Endometrium (tissue), 2 donors: ENCODE measurements around the gene ENOX2.
"Not testable (repeated sequence)": the region's sequence is repeated elsewhere in the genome, so short reads cannot be mapped to it uniquely, and the experiment has no call there.

Experiments used
- FAIRE-seq: peaks from 2 replicates; lab custom pipeline; 2012; peaks lifted over from hg19 to GRCh38; lab: Jason Lieb, UNC
- donor health status: control.
- donor health status: control.

The ENOX2 gene

DNA sequence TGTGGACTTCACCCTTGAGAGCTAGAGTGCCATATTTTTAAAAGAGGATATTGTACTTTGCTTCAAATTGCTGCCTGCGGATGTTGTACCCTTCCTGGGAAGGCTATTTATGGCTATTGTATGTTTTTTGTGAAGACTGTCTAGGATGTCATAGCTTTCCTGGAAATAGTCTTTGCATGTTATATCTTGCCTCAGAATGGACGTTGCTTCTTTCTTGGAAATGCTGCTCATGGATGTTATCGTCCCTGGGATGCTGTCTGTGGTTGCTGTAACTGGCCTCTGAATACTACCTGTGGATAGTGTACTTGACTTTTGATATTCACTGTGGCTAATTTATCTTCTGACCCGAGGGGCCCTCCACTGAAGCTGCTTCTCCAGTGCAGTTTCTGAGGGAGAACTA, 146.8 kb downstream of the ENOX2 start:
- no peak for FAIRE-seq

DNA sequence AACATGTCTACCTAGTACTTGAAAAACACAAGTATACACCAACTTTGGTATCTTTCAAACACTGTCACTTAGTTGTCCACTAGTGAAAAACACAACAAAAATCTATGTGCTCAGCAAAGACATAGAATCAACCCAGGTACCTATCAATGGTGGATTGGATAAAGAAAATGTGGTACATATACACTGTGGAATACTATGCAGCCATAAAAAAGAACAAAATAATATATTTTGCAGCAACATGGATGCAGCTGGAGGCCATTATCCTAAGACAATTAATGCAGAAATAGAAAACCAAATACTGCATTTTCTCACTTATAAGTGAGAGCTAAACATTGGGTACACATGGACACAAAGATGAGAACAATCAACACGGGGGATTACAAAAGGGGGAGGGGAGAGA, 148.7 kb downstream of the ENOX2 start:
- no peak for FAIRE-seq

DNA sequence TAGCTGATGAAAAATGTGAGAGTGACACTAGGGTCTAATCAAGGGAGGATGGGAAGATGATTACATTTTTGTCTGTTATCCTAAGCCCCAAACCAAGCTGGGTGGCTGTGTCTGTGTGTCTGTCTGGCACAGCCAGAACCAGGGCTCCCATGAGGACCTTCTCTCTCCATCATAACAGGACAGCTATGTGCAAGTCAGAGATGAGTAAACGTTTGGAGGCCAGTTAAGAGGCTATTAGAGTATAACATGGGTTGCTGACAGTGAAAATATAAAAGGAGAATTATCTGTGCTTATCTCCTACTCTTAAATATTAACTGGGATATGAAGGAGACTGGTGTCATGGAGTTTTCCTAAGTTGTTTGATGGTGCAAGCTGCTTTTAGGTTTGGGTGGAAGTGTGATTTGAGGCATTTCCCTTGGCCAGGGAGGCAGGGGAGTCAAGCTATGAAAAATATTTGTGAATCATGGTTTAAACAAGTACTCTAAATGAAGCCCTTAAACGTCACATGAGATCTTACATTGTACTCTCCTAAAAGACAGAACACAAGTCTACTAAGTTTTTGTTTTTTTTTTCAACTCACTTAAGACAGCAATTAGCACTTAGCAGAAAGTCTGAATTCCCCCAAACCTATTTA, 156.2 kb downstream of the ENOX2 start:
- FAIRE-seq: no peak

DNA sequence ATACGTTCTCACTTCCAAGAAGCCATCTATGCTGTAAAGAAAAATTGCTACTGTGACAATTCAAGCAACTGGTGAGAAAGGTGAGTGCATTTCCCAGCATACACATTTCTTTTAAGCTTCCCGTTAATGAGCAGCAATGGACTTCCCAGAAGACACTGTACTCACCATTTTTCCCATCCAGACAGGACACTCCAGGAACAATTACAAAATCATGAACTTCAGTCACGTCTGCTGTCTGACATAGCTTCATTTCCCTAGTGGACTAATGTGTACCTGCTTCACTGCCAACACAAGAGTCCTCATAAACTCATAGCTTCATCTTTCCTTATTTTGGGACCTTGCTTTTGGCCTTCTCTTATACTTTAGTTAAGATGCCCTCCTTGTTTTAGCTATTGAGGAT, 156.9 kb downstream of the ENOX2 start:
- no peak for FAIRE-seq

DNA sequence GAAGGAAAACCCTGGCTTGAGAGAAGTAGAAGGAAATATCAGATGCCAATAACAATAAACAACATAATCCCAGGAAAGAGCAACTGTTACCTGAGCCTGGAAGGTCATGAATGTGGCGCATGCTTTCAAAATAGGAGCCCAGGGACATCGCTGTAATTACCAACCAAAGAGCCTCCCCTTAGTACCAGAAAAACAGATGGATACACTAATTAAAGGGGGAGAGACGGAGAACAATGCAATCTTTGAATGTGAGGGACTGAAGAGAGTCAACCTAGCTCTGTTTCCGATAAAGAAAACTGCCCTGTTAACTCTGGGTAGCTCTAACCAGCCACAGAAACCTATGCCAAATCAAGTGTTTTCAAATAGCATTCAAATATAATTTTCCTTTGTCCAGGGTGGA, 161.4 kb downstream of the ENOX2 start:
- FAIRE-seq: no peak

DNA sequence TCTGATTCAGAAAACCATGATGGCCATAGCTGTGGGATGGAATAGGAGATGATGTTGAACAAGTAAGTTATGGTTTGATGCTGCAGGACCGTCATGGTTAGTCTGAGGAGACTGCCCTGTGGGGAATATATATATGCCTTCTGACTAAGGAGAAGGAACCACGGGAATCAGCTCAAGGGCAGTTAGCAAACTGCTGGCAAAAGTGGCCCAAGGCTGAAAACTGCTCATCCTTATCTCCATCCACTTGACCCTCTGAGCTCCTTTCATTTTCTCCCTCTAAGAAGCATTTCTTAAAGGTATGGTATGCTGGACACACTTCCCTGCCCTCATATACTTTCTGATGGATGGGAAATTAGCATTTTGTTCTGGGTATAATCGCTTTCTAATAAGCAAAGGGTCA, 161.9 kb downstream of the ENOX2 start:
- FAIRE-seq: no peak

DNA sequence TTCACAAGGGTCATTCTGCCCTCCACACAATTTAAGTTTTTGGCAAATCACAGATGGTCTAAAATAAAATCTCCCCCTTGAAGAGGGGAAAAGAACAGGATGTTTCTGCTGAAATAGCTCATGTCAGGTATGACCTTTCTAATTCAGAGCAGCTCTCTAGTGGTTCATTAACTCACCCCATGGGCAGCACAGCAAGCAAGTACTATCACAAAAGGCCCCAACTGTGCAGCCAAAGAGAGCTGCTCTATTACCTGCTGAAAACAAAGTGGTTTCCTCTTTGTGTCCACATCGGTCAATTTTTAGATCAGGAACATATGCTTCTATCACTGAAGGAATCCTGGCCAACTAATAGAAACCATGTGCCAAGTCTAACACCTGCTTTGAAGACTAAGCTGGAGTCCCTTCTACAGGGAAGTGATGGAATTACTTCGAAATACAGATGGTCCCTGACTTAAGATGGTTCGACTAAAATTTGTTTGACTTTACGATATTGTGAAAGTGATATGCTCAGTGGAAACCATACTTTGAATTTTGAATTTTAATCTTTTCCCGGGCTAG, 164.3 kb downstream of the ENOX2 start:
- FAIRE-seq: no peak

DNA sequence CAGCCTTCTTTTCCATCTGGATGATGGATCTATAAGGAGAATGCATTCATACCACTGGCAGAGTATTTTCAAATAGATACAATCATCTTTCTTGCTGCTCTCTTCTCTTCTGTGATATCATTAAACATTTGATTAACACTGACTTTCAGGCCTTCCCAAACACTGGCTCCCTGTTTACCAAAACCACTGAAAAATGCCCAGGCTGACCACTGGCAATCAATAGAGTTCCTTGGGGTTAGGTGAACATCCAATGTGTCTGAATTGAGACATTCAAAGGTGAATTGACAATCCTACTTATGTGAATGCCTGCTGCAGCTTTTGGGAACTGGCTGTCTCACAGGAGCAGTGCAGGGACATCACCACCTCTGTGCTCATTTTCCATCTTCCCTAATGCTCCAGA, 168.3 kb downstream of the ENOX2 start:
- no peak for FAIRE-seq

DNA sequence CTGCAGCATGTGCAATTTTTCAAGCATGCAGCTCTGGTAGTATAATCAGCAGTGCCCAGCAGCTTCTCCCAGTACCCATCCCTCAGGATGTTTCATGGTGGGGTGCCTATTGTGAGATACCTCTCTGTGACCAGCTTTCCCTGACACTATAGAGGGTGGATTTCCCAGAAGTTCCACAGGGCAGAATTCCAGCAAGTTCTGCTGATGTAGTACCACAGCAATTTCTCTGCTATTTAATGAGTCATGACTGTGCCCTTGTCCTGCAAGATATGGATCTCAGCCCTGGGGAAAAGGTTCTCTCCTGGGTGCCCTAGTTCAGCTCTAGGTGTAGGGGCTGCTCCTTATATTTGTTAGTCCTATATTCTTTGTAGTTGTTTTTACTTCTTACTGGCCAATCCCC, 174.8 kb downstream of the ENOX2 start:
- FAIRE-seq: no peak

DNA sequence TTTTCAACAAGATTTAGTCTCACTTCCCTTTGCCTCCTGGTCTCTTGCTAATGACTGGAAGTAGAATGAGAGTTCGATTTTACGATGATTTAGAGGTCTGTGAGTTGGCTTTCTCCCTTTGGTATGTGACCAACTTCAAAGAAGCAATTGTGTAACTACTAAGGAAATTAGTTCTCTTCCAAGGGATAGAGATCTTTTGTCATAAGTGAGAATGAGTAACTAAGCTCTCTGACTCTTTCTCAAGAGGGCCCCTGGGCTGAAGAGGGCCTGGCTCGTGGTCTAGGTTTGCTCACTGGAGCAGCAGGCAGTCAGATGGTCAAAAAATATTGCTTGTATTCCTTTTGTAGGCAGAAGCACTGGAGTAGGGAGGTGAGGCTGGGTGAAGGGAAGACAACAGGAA, 176.3 kb downstream of the ENOX2 start:
- no peak for FAIRE-seq

DNA sequence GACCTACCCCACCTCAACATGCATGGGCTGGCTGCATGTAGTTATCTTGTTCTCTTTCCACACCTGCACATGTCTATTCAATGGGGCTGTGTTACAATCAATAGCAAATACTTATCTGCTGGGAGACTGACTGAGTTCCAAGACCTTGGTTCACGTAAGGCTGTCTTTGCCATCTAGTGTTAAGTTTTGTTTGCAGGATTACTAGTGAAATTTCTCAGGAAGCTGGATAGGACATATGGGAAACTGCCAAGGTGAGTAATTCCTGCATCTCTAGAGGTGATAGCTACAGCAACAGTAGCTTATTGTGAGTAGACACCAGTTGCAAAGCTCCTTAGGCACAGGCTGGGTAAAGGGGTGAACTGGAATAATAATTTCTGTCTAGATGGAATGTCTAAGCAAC, 177.5 kb downstream of the ENOX2 start:
- FAIRE-seq: no peak

DNA sequence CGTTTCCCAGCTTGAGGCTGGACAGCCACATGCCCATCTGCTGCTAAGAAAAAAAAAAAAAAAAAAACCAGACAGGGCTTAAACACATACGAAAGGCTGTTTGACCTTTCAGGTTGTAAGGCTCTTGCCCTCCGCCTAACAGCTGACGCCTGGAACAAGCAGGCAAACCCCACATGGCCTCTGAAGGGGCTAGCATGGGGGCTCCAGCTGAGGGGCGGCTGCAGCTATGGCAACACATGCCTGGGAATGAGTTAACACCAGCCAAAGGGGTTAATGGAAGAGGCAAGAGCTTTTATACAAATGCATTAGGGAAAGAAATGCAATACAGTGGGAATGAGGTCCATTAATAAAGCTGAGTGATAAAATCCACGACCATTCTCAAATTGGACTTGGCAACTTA, 183.6 kb downstream of the ENOX2 start:
- FAIRE-seq: no peak

DNA sequence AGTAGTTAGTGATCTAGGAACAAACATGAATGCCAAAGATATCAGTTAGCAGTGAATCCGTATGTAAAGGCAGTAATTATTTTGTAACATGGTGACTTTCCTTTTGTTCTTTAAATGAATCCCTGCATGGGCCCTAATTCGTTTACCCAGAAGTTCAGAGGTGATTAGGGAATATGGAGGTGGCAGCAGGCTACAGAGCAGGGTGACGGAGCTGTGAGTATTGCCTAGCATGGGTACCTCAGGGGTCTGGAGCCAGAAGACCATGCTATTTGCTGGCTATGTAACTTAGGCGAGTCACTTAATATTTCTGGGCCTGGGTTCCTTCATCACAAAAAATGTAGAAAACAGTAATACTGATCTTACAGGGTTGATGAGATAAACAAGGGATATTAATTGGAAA, 184.9 kb downstream of the ENOX2 start:
- FAIRE-seq: no peak

DNA sequence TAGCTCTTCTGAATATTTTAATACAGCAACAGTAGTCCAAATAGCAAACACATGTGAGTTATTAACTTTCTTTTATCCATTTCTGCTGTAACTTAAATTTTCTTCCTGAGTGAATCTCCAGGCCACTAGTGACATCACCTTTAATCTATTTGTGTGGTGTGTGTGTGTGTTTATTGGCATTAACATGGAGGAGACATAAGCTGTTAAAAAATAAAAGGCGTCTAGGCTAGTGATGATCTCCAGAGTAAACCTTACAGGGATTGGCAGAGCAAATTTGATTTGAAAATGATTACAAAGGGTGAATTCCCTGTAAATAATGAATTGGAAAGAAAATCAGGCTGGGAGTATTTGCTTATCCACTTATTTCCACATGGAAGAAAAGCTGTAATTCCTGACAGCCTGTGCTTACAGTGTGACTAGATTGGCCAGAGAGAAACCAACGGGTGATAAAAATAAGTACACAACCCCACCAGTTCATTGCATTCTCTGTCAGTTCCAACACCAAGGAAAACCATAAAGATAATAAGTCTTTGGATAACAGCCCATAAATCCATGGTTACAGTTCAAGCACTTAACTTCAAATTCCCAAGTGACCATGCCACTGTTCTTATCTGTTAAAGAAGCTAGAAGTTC, 186.1 kb downstream of the ENOX2 start:
- FAIRE-seq: no peak

DNA sequence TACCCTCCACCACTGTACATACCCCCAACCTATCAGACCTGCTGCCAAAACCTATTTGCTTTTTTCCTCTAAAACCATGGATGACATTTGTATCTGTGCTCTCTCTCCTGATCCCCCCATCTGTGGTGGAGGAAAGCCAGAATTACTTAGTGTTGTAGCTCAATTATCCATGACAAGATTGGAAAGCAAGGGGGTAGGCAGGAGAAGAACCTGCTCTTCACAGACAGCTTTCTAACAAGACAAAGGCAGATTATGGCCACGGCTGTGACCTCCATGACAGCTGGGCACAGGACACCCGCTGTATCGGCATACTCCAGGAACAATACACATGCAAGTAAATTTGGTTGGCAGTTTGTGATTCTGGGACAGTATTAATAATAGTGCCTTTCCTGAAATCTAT, 186.7 kb downstream of the ENOX2 start:
- no peak for FAIRE-seq

DNA sequence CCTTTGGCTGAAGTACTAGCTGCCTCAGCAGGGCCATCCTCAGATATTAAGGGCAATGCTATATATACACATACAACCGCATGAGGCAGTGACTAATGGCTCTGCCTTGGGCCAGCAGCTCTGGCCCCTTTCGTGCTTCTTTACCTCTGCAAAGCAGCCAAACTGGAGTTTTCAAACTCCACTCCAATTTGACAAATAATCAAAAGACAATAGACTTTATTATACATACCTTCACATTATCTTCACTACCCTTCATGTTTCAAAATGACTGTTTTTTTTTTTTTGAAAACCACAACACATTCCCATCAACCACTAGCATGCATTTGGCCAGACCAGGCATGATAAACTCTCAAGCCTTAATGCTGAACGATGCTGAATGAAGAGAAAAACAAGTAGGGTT, 187.7 kb downstream of the ENOX2 start:
- FAIRE-seq: no peak

DNA sequence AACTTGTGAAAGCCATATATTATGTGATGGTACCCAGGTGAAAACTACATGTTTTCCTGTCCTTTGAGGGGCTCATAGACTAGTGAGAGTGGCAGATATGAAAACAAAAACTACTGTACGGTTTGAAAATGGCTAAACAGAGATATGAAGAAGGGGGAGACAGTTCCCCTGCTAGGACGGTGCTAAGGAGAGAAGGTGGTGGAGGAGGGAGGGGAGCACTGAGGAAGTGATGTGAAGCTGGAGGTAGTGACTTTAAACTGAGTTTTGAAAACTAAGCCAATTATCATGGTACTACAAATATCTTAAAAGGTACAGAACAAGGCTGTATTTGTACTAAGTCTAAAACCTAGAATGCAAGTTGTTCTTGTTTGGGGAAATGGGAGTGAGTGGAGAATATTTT, 188.3 kb downstream of the ENOX2 start:
- no peak for FAIRE-seq

DNA sequence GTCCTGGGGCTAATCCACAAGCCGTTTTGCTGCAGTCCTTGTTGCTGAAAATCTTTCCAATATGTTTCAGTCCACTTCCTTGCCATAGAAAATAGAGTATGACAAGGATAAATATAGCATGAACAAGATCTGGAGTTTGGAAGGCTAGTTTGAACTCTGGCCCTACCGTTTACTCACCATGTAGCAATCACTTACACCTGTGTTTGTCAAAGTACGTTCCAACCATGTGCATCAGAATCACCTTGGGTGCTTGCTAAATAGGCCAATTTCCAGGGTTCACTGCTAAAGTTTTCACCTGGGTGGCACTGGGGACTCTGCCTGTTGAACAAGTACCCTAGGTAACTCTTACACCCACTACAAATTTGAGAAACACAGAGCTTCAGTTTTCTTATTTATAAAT, 188.9 kb downstream of the ENOX2 start:
- no peak for FAIRE-seq

DNA sequence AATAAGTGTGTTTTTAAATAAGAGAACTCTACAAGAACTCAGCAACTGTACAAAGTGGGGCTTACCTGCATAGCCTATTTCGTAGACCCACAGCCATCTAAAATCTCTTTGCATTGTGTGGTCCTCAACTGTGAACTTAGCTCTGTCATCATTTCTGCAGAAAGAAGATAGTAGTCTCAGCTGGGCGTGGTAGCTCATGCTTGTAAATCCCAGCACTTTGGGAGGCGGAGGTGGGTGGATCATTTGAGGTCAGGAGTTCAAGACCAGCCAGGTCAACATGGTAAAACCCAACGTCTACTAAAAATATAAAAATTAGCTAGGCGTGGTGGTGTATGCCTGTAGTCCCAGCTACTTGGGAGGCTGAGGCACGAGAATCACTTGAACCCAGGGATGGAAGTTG, 193.8 kb downstream of the ENOX2 start:
- FAIRE-seq: not testable (repeated sequence)

DNA sequence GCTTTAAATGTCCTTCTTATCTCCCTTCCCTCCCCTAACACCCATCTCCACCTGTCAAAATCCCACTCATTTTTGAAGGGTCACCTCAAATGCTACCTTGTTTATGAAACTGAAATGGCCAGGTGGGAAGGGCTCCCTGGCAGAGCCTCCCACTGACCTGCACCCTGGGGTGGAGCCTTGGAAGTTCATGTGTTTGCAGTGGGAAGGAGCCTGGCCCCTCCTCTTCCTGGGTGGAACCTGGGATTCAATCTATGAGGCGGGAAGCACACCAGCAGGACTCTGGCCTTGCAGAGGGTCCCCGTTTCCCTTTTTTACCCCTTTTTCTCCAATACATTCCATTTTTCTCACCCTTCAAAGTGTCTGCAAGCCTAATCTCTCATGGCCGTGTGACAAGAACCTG, 197.4 kb downstream of the ENOX2 start:
- FAIRE-seq: no peak

DNA sequence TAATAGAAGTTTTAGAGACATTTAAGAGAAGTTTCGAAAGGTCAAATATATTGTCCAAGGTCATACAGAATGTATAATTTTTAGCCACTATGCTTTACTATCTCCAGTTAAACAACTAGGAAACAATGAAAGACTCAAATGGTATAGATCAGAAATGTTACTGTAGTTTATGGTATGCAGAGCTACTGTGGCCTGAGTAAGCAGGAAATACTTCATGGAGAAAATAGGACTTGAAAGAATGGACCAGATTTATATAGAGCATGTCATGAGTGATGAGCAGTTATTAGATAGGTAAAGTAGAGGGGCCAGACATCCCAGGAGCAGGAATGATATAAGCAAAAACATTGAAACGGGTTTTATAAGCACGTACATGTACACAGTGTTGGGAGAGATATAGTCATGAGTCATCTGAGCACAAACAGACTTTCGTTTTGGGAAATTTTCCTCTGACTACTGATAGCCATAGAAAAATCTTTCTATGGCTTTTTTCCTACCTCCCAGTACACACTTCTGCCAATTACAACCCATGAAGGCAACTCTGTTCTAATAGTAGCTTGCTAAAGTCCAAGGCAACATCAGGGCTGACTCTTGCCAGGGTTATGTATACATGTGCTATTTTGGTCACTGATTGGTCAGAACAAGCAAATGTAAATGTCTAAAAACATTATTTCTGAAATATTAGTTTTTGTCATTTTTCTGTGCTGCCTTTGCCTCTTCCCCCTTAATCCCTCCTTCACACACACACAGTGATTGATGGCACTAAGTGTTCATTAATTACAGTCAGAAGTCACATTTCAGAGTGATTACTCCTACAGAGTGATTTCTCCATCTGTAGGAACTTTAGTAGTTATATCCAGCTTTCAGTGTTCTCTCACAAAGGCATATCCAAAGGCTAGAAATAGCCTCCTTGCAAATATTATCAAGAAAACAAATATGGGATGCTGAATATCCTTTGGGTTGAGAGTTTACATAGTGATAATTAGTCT, 198.7 kb downstream of the ENOX2 start:
- FAIRE-seq: no peak

DNA sequence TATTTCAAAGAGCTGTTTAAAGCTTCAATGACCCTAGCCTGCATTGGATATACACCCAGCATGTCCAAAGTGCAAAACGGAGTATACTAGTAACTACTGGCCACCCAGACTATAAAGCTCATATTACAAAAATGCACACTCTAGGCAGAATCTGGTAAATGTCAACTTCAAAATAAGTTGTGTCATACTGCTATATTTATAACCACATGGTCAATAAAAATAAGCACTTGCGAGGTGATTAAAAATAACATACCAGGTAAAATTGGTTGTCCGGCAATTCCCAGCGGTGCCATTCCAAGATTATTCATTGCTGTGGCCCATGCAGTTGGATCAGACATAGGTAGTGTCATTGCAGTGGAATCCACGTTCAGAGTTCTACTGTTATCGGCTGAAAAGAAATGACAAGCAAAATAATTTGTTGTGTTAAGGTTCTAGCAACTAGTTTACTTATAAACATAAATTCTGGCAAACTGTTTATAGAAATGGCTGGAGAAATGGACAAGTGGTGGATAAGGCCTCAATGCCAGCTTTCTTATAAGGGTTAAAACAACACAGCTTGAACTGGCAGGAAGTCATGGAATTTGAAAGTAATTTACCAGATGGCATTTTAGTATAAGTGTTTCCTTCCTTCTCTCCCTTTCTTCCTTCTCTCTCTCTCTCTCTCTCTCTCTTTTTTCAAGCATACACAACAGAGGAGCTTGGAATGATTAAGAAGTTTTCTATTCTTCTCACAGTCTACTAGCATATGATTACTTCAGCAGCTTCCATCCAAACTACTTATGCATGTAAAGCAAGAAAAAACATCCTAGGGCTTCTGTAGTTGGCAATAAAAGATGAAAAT, 199.9 kb downstream of the ENOX2 start:
- no peak for FAIRE-seq
